Measurements from ENCODE around the gene NDUFAF7.
"Not testable (repeated sequence)": the region's sequence is repeated elsewhere in the genome, so short reads cannot be mapped to it uniquely, and the experiment has no call there.

Gene NDUFAF7

GRCh38 chr2:37284381-37284780 is 52.9 kb downstream of the NDUFAF7 start:
- Histone ChIP-seq H2BK12ac (ENCODE audit: low read length) (no peak overlapping the region), H2AFZ (ENCODE audit: insufficient read depth, low read length, poor library complexity) (no peak overlapping the region), H3K4me1 (ENCODE audit: control insufficient read depth in 1 of 2, insufficient read depth in 2 of 2, low read length in 2 of 2) (no peaks in the 10 kb centered on the region), H3K4me2 (ENCODE audit: low read length) (no peak overlapping the region), H3K9me3 (ENCODE audit: insufficient read depth, low read depth, low read length) (no peaks in the 10 kb centered on the region), H3K27me3 (ENCODE audit: insufficient read depth, low read length) (no peaks in the 10 kb centered on the region), H4K12ac (ENCODE audit: low read depth, low read length) (no peak overlapping the region), H3K79me1 (ENCODE audit: low read length) (no peaks in the 10 kb centered on the region), H4K91ac (ENCODE audit: low read depth, low read length) (no peak overlapping the region), H3K4ac (ENCODE audit: low read depth, low read length) (no peak overlapping the region), H2AK5ac (ENCODE audit: low read length) (no peak overlapping the region), H3K36me3 (ENCODE audit: control insufficient read depth in 1 of 2, insufficient read depth in 2 of 2, low read length in 2 of 2) (peaks cover 8% of the 10 kb centered on the region in 2 experiments), H3K79me2 (ENCODE audit: control insufficient read depth, insufficient read depth, low read length, poor library complexity) (no peaks in the 10 kb centered on the region), H2BK120ac (ENCODE audit: insufficient read depth, low read length, poor library complexity) (no peak overlapping the region), H3K27ac (ENCODE audit: low read depth, low read length) (no peak overlapping the region), H3K4me3 (ENCODE audit: low read depth, low read length) (no peak overlapping the region), H2BK5ac (ENCODE audit: low read depth, low read length, poor library complexity) (no peak overlapping the region), H3K18ac (ENCODE audit: low read length) (no peak overlapping the region), H3K14ac (ENCODE audit: low read length) (no peak overlapping the region), H3K23ac (ENCODE audit: low read length) (no peak overlapping the region), H4K8ac (ENCODE audit: low read depth, low read length) (no peak overlapping the region), H3K9ac (ENCODE audit: low read length) (no peak overlapping the region)
- DNase-seq: no peak

GRCh38 chr2:37287966-37288365 is 56.5 kb downstream of the NDUFAF7 start:
- Histone ChIP-seq H3K36me3 (ENCODE audit: control insufficient read depth in 1 of 2, insufficient read depth in 2 of 2, low read length in 2 of 2) (peaks cover 7 to 13% of the 10 kb centered on the region in 2 experiments), H3K4me3 (ENCODE audit: low read depth, low read length) (no peak overlapping the region), H3K9ac (ENCODE audit: low read length) (no peak overlapping the region), H3K79me2 (ENCODE audit: control insufficient read depth, insufficient read depth, low read length, poor library complexity) (no peaks in the 10 kb centered on the region), H4K91ac (ENCODE audit: low read depth, low read length) (no peak overlapping the region), H3K4ac (ENCODE audit: low read depth, low read length) (no peak overlapping the region), H2BK120ac (ENCODE audit: insufficient read depth, low read length, poor library complexity) (no peak overlapping the region), H3K4me2 (ENCODE audit: low read length) (no peak overlapping the region), H3K23ac (ENCODE audit: low read length) (no peak overlapping the region), H2BK5ac (ENCODE audit: low read depth, low read length, poor library complexity) (no peak overlapping the region), H2AK5ac (ENCODE audit: low read length) (no peak overlapping the region), H3K27me3 (ENCODE audit: insufficient read depth, low read length) (no peaks in the 10 kb centered on the region), H3K79me1 (ENCODE audit: low read length) (no peaks in the 10 kb centered on the region), H4K12ac (ENCODE audit: low read depth, low read length) (no peak overlapping the region), H3K14ac (ENCODE audit: low read length) (no peak overlapping the region), H4K8ac (ENCODE audit: low read depth, low read length) (no peak overlapping the region), H2BK12ac (ENCODE audit: low read length) (no peak overlapping the region), H3K4me1 (ENCODE audit: control insufficient read depth in 1 of 2, insufficient read depth in 2 of 2, low read length in 2 of 2) (no peaks in the 10 kb centered on the region), H3K27ac (ENCODE audit: low read depth, low read length) (no peak overlapping the region), H3K18ac (ENCODE audit: low read length) (no peak overlapping the region), H2AFZ (ENCODE audit: insufficient read depth, low read length, poor library complexity) (no peak overlapping the region), H3K9me3 (ENCODE audit: insufficient read depth, low read depth, low read length) (no peaks in the 10 kb centered on the region)
- DNase-seq: no peak
- WGBS (ENCODE audit: extremely low coverage, insufficient coverage, insufficient read length): no CpG with 5 or more reads among the region's 2 CpGs

GRCh38 chr2:37291680-37292079 is 60.2 kb downstream of the NDUFAF7 start:
- H2AFZ ChIP-seq (ENCODE audit: insufficient read depth, low read length, poor library complexity): no peak overlapping the region
- no peak overlapping the region for H3K4me2 ChIP-seq (ENCODE audit: low read length)
- H3K36me3 ChIP-seq (ENCODE audit: control insufficient read depth in 1 of 2, insufficient read depth in 2 of 2, low read length in 2 of 2): peaks cover 8 to 9% of the 10 kb centered on the region in 2 experiments
- H2BK12ac ChIP-seq (ENCODE audit: low read length): no peak overlapping the region
- H3K4ac ChIP-seq (ENCODE audit: low read depth, low read length): no peak overlapping the region
- no peaks in the 10 kb centered on the region for H3K27me3 ChIP-seq (ENCODE audit: insufficient read depth, low read length)
- no peak overlapping the region for H3K9ac ChIP-seq (ENCODE audit: low read length)
- no peaks in the 10 kb centered on the region for H3K9me3 ChIP-seq (ENCODE audit: insufficient read depth, low read depth, low read length)
- no peak overlapping the region for H4K8ac ChIP-seq (ENCODE audit: low read depth, low read length)
- no peak overlapping the region for H3K23ac ChIP-seq (ENCODE audit: low read length)
- no peak for DNase-seq
- no peaks in the 10 kb centered on the region for H3K79me1 ChIP-seq (ENCODE audit: low read length)
- no peaks in the 10 kb centered on the region for H3K79me2 ChIP-seq (ENCODE audit: control insufficient read depth, insufficient read depth, low read length, poor library complexity)
- no peak overlapping the region for H4K12ac ChIP-seq (ENCODE audit: low read depth, low read length)
- H4K91ac ChIP-seq (ENCODE audit: low read depth, low read length): no peak overlapping the region
- no peak overlapping the region for H3K4me3 ChIP-seq (ENCODE audit: low read depth, low read length)
- H2AK5ac ChIP-seq (ENCODE audit: low read length): no peak overlapping the region
- H2BK120ac ChIP-seq (ENCODE audit: insufficient read depth, low read length, poor library complexity): no peak overlapping the region
- H3K4me1 ChIP-seq (ENCODE audit: control insufficient read depth in 1 of 2, insufficient read depth in 2 of 2, low read length in 2 of 2): no peaks in the 10 kb centered on the region
- H3K14ac ChIP-seq (ENCODE audit: low read length): no peak overlapping the region
- WGBS (ENCODE audit: extremely low coverage, insufficient coverage, insufficient read length): no CpG with 5 or more reads among the region's 2 CpGs
- no peak overlapping the region for H3K18ac ChIP-seq (ENCODE audit: low read length)
- no peak overlapping the region for H3K27ac ChIP-seq (ENCODE audit: low read depth, low read length)
- H2BK5ac ChIP-seq (ENCODE audit: low read depth, low read length, poor library complexity): no peak overlapping the region

GRCh38 chr2:37294858-37295257 is 63.4 kb downstream of the NDUFAF7 start:
- not testable (repeated sequence) for H3K27ac ChIP-seq (ENCODE audit: low read depth, low read length); H3K4ac ChIP-seq (ENCODE audit: low read depth, low read length); H2BK120ac ChIP-seq (ENCODE audit: insufficient read depth, low read length, poor library complexity); H3K4me3 ChIP-seq (ENCODE audit: low read depth, low read length); H3K4me2 ChIP-seq (ENCODE audit: low read length); H3K36me3 ChIP-seq (ENCODE audit: control insufficient read depth in 1 of 2, insufficient read depth in 2 of 2, low read length in 2 of 2); H2BK12ac ChIP-seq (ENCODE audit: low read length); H3K4me1 ChIP-seq (ENCODE audit: control insufficient read depth in 1 of 2, insufficient read depth in 2 of 2, low read length in 2 of 2); H3K9ac ChIP-seq (ENCODE audit: low read length); H3K79me2 ChIP-seq (ENCODE audit: control insufficient read depth, insufficient read depth, low read length, poor library complexity); H4K8ac ChIP-seq (ENCODE audit: low read depth, low read length); H3K27me3 ChIP-seq (ENCODE audit: insufficient read depth, low read length); H3K14ac ChIP-seq (ENCODE audit: low read length); H2AK5ac ChIP-seq (ENCODE audit: low read length); H4K12ac ChIP-seq (ENCODE audit: low read depth, low read length); H3K23ac ChIP-seq (ENCODE audit: low read length); H4K91ac ChIP-seq (ENCODE audit: low read depth, low read length); H3K9me3 ChIP-seq (ENCODE audit: insufficient read depth, low read depth, low read length); H3K79me1 ChIP-seq (ENCODE audit: low read length); H3K18ac ChIP-seq (ENCODE audit: low read length); H2AFZ ChIP-seq (ENCODE audit: insufficient read depth, low read length, poor library complexity); H2BK5ac ChIP-seq (ENCODE audit: low read depth, low read length, poor library complexity)
- DNase-seq: peak; percentile 27 to 55
- no CpG with 5 or more reads among the region's 2 CpGs for WGBS (ENCODE audit: extremely low coverage, insufficient coverage, insufficient read length)

Data from trophoblast cell (in vitro differentiated cells and primary cell).